CD4-positive, alpha-beta T cell treated with Interleukin-17A for 4 hours (primary cell): ENCODE data around the gene ISYNA1.

Source experiments
- DNase-seq: peaks from one replicate; pipeline ENCODE4 v3.0.0-alpha.2; 2020; ENCODE audit warnings: mixed read lengths

Gene ISYNA1

DNA sequence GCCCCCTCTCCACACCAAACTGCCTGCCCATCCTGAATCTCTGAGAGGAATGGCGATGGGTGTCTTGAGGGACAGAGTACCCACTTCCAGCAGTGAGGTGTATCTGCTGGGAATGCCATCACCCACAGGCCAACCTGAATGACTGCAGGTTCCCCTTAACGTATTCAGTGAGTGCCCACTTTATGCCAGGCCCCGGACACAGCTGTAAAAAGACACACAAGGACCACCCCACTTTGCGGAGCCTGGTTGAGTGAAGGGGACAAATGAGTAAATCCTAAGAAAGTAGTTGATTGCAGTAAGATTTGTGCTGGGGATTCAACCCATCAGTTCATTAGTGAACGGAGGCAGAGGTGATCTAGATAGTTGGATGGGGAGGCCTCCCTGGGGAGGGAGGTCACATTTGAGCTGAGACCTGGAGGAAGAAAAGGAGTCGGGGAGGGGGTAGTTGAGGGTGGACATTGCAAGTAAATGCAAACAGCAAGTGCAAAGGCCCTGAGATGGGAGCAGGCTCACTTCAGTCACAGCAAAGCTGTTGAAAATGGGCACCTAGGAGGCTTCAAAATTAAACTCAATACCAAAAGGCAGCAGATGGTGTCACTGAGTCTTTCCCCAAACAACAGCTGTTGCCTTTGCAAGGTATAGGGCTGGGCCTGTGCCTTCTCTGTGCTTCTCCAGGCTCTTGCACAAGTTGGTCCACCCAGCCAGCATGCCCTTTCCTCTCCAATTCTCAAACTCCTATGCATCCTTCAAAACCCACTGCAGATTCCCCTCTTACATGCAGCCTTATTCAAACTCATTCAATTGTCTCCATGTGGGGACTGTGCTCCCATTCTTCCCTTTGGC lies 47.6 kb downstream of the ISYNA1 start:
- DNase-seq, result no peak

DNA sequence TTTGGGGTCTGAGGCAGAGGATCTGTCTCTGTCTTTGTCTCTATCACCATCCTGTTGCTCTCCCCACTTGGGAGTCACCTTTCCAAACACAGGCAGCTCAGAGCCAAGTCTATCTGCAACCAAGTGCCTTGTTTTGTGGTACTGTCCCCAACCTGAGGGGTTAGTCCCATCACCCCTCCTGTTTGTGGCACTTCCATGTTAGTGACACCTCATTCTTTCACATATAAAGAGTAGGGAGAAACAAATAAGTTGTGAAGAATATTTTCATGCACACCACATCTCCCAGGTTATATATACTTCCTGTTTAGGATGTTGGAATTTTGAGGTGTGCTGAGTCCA lies 48.2 kb downstream of the ISYNA1 start:
- no peak for DNase-seq

DNA sequence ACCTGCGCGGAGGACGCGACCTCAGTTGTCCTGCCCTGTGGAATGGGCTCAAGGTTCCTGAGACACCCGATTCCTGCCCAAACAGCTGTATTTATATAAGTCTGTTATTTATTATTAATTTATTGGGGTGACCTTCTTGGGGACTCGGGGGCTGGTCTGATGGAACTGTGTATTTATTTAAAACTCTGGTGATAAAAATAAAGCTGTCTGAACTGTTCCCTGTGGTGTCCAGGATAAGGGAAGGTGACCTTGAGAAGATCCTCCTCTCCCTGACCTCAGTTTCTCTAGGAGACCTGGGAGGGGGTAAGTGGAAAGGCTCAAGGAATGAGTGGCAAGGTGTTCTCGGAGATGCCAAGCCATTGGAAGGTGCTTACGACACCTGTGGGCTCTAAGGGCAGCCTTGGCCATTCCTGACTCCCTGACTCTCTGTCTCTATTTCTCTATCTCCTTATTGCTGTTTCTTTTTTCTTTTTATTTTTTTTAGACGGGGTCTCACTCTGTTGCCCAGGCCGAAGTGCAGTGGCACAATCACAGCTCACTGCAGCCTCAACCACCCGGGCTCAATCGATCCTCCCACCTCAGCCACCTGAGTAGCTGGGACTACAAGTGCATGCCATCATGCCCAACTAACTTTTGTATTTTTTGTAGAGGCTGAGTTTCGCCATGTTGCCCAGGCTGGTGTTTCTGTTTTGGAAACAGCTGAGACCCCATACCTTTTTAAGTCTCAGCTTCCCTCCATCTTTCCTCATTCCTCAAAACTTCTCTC lies 48.8 kb downstream of the ISYNA1 start:
- DNase-seq, result no peak

DNA sequence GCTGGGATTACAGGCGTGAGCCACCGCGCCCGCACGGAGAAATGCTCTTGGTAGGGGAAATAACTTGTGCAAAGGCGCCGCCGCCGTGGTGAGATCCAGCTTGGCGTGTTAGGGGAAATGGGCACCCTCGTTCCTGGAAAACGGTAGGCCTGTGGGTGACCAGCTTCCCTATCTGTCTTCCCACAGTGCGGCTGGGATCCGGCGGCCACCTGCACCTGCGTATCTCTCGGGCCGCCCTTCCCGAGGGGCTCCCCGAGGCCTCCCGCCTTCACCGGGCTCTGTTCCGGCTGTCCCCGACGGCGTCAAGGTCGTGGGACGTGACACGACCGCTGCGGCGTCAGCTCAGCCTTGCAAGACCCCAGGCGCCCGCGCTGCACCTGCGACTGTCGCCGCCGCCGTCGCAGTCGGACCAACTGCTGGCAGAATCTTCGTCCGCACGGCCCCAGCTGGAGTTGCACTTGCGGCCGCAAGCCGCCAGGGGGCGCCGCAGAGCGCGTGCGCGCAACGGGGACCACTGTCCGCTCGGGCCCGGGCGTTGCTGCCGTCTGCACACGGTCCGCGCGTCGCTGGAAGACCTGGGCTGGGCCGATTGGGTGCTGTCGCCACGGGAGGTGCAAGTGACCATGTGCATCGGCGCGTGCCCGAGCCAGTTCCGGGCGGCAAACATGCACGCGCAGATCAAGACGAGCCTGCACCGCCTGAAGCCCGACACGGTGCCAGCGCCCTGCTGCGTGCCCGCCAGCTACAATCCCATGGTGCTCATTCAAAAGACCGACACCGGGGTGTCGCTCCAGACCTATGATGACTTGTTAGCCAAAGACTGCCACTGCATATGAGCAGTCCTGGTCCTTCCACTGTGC lies 49.6 kb downstream of the ISYNA1 start:
- DNase-seq, result peak; percentile 84

DNA sequence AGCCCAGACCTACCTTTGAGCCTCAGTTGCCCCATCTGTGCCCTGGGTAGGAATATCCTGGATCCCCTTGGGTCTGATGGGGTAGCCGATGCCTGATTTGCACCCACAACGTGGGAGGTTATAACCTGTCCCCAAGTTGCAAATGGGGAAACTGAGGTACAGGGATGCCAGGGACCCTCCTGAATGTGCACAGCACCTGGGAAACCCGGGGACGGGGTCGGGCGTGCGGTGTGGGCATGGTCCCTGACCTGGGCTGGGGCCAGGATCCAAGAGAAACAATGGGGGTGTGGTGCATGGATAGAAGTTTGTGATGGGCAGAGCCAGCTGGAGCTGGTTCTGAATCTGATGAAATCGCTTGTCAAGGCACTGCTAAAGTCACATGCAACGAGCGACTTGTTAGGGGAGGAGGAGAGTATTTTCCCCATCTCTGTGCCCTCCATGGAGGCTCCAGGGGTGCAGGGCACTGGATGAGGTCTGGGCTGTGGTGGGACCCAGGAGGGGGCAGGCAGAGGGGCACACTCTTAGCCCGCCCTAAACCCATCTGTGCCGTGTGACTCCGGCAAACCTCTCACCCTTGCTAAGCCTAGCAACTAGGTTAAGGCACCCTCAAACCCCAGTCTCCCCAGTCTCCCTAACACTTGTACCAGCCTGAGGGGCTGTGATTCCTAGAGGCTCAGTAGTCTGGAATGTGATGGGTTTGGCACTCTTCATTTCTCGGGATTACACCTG lies 51.2 kb downstream of the ISYNA1 start:
- DNase-seq, result no peak

DNA sequence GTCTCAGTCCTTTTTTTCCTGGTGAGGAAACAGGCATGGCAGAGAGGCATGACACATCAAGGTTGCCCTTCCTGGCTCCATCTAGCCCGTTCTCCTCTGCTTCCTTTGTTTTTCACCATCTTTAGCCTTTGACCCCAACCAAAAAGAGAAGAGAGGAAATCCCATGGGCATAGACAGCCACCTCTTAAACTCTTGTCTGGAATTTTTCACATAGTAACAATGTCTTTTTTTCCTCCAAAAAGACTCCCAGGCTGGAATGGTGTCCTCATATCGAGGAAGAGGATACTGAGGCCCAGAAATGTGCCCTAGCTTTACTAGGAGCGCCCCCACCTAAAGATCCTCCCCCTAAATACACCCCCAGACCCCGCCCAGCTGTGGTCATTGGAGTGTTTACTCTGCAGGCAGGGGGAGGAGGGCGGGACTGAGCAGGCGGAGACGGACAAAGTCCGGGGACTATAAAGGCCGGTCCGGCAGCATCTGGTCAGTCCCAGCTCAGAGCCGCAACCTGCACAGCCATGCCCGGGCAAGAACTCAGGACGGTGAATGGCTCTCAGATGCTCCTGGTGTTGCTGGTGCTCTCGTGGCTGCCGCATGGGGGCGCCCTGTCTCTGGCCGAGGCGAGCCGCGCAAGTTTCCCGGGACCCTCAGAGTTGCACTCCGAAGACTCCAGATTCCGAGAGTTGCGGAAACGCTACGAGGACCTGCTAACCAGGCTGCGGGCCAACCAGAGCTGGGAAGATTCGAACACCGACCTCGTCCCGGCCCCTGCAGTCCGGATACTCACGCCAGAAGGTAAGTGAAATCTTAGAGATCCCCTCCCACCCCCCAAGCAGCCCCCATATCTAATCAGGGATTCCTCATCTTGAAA lies 52.0 kb downstream of the ISYNA1 start, which contains the start of gene GDF15:
GDF15 (plus strand) TSS at position 484 of the 868 bp plus-strand sequence; CDS start at position 516, 32 bp downstream.
- DNase-seq, result peak; percentile 39

DNA sequence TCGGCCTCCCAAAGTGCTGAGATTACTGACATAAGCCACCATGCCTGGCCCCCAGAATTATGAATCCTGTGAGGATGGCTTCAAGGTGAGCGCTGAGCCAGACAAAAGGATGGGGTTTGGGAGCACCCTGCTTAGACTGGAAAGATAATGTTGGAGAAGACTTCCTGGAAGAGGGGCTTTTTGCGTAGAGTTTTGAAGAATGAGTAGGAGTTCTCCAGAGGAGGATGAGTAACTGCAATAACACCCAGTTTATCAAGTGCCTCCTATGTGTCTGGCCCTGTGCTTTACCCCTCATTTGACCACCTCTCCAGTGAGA lies 52.6 kb downstream of the ISYNA1 start:
- no peak for DNase-seq

DNA sequence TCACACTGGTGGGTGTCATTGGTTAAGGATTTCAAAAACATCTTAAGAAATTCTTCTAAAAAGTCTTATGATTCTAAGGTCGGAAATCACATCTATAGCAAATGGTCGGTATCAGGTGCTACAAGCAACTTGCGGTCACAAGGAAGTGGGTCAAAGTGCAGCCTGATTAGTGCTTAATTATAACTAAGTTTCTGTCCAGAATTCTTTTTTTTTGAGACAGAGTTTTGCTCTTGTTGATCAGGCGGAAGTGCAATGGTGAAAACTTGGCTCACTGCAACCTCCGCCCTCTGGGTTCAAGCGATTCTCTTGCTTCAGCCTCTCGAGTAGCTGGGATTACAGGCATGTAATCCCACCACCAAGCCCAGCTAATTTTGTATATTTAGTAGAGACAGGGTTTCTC lies 53.2 kb downstream of the ISYNA1 start:
- no peak for DNase-seq
